Measurements from ENCODE around the gene YEATS4. TPM values are rescaled to one million over a fixed set of nuclear protein-coding genes. Genes with fewer than 3 reads are reported as not detected.
"Not testable (repeated sequence)": the region's sequence is repeated elsewhere in the genome, so short reads cannot be mapped to it uniquely, and the experiment has no call there.

Gene YEATS4
- total RNA-seq, result 10 to 100 TPM in 3 of 4 donors, 1 to 10 TPM in 1; 9.6 to 48.7 (median 16.6) TPM

- H3K27ac ChIP-seq, result peak within 1 kb of the TSS; percentile 92 to 98 (median 95)
- H3K4me3 ChIP-seq, result peak within 1 kb of the TSS; percentile 68 to 80
- TF ChIP-seq POLR2AphosphoS5 (IDR thresholded peaks at IDR 0.05) (peak; percentile 83), CTCF (IDR thresholded peaks at IDR 0.05) (peak in 2 of 4 experiments; percentile 15 to 23), POLR2A (IDR thresholded peaks at IDR 0.05) (peak; percentile 67 to 72), EP300 (IDR thresholded peaks at IDR 0.05) (peak; percentile 21)
- 0 to 10% methylated on average over 1 to 2 of the region's 70 CpGs for WGBS, 2 donors (ENCODE audit: low coverage in 1 of 2)
- H3K27me3 ChIP-seq, result no peaks in the 10 kb centered on the region
- H3K4me1 ChIP-seq, result peaks cover 0 to 21% (median 0%) of the 10 kb centered on the region in 3 donors
- no peaks in the 10 kb centered on the region for H3K9me3 ChIP-seq
- peaks cover 0 to 14% of the 10 kb centered on the region in 2 donors for H3K36me3 ChIP-seq
- peak; percentile 97 for ATAC-seq
Measured at GRCh38 chr12:69359531-69360347, at the start of gene YEATS4. YEATS4 (plus strand) TSS chr12:69359743; CDS start chr12:69359973, 230 bp downstream.

- no peak overlapping the region for H3K27ac ChIP-seq
- H3K9me3 ChIP-seq, result peaks cover 0 to 13% (median 0%) of the 10 kb centered on the region in 3 donors
- H3K27me3 ChIP-seq, result peaks cover 3% of the 10 kb centered on the region
- 87 to 94% methylated on average over 3 of the region's 3 CpGs for WGBS, 2 donors (ENCODE audit: low coverage in 1 of 2)
- no peaks in the 10 kb centered on the region for H3K36me3 ChIP-seq
- H3K4me1 ChIP-seq, result no peaks in the 10 kb centered on the region
- ATAC-seq, result no peak
- TF ChIP-seq CTCF (IDR thresholded peaks at IDR 0.05), result no peak
- no peak for TF ChIP-seq POLR2A (IDR thresholded peaks at IDR 0.05)
- TF ChIP-seq EP300 (IDR thresholded peaks at IDR 0.05), result no peak
- no peak for TF ChIP-seq POLR2AphosphoS5 (IDR thresholded peaks at IDR 0.05)
- no peak overlapping the region for H3K4me3 ChIP-seq
Measured at GRCh38 chr12:69313209-69313608, 46.3 kb upstream of the YEATS4 start.

GRCh38 chr12:69316784-69317183, 42.8 kb upstream of the YEATS4 start:
- not testable (repeated sequence) for H3K4me1 ChIP-seq, H3K4me3 ChIP-seq, ATAC-seq, H3K27ac ChIP-seq, H3K27me3 ChIP-seq, H3K36me3 ChIP-seq
- peaks cover 0 to 13% (median 0%) of the 10 kb centered on the region in 3 donors for H3K9me3 ChIP-seq

- 60 to 75% methylated on average over 1 to 2 of the region's 2 CpGs for WGBS, 2 donors (ENCODE audit: low coverage in 1 of 2)
- H3K36me3 ChIP-seq, ATAC-seq, H3K27me3 ChIP-seq, H3K4me3 ChIP-seq, H3K4me1 ChIP-seq, H3K27ac ChIP-seq: not testable (repeated sequence)
- peaks cover 0 to 13% (median 0%) of the 10 kb centered on the region in 3 donors for H3K9me3 ChIP-seq
Measured at GRCh38 chr12:69317233-69317632, 42.3 kb upstream of the YEATS4 start.

- no peaks in the 10 kb centered on the region for H3K4me1 ChIP-seq
- TF ChIP-seq POLR2AphosphoS5 (IDR thresholded peaks at IDR 0.05) (no peak), CTCF (IDR thresholded peaks at IDR 0.05) (no peak), EP300 (IDR thresholded peaks at IDR 0.05) (no peak), POLR2A (IDR thresholded peaks at IDR 0.05) (no peak)
- no peak overlapping the region for H3K4me3 ChIP-seq
- no peaks in the 10 kb centered on the region for H3K27me3 ChIP-seq
- ATAC-seq, result no peak
- no peak overlapping the region for H3K27ac ChIP-seq
- WGBS, 2 donors (ENCODE audit: low coverage in 1 of 2), result 73 to 89% methylated on average over 1 to 2 of the region's 2 CpGs
- no peaks in the 10 kb centered on the region for H3K36me3 ChIP-seq
- H3K9me3 ChIP-seq, result peaks cover 0 to 5% (median 0%) of the 10 kb centered on the region in 3 donors
Measured at GRCh38 chr12:69318225-69318624, 41.3 kb upstream of the YEATS4 start.

GRCh38 chr12:69321351-69321750, 38.2 kb upstream of the YEATS4 start:
- no peaks in the 10 kb centered on the region for H3K9me3 ChIP-seq
- no peaks in the 10 kb centered on the region for H3K4me1 ChIP-seq
- TF ChIP-seq POLR2A (IDR thresholded peaks at IDR 0.05), result no peak
- no peak for TF ChIP-seq EP300 (IDR thresholded peaks at IDR 0.05)
- no peak for TF ChIP-seq CTCF (IDR thresholded peaks at IDR 0.05)
- no peak for TF ChIP-seq POLR2AphosphoS5 (IDR thresholded peaks at IDR 0.05)
- no peak for ATAC-seq
- H3K27me3 ChIP-seq, result no peaks in the 10 kb centered on the region
- H3K4me3 ChIP-seq, result no peak overlapping the region
- no peak overlapping the region for H3K27ac ChIP-seq
- WGBS, 2 donors (ENCODE audit: low coverage in 1 of 2), result 78 to 86% methylated on average over 1 of the region's 1 CpG
- H3K36me3 ChIP-seq, result no peaks in the 10 kb centered on the region

Data from gastroesophageal sphincter (tissue), 4 donors.